ENCODE measurements around the gene EMILIN2.

Gene EMILIN2

DNA sequence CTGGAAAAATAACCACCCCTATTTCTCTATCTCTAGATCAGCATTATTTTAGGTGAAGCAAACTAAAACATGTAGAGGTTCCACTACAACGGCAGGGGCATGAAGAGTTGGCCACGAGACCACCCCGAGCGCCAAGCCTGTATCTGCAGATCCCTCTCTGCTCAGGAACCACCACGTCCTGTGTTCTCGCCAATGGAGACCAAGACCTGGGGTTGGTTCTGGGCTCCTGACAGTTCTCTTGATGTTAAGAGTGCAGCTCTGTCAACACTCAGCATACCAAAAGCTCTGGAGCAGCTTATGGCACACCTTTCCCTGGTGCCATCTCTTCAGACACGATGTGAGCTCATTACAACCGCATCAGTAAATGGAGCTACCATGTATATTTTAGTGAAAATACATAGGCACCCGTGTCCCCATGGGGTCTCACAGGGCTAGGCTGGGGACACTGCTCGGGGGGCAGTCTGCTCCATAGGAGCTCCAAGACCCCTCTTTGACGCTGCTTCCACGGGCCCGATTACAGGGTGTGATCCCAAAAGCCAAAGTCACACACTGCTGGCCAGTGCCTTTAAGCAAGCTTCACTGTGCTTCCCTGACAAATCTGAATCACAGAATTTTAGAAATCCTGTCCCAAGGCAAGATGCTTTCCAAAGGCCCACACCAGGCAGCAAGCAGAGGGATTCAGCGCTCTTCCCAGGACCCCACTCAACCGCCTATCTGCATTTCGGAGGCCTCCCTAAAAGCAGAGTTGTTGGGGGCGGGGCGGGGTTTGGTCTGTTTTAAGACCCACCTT lies 72.2 kb downstream of the EMILIN2 start:
- DNase-seq = no peak

DNA sequence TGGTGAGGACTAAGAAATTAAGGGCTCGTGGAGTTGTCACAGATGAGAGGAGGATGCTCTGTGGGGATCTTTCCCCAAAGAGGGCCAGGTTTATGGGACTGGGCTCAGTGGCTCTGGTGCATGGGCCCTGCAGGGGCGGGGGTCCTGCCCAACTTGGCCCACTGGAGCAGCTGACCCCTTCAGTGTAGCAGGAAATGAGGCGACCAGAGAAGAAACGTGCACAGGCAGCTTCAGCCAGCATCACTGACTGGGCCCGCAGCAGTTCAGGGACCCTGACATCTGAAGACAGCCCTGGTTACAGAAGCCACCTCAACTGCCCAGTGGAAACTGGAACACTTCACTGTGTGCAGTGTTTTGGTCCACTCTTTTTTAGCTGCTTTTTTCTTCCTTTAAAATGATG lies 72.8 kb downstream of the EMILIN2 start:
- DNase-seq = no peak

DNA sequence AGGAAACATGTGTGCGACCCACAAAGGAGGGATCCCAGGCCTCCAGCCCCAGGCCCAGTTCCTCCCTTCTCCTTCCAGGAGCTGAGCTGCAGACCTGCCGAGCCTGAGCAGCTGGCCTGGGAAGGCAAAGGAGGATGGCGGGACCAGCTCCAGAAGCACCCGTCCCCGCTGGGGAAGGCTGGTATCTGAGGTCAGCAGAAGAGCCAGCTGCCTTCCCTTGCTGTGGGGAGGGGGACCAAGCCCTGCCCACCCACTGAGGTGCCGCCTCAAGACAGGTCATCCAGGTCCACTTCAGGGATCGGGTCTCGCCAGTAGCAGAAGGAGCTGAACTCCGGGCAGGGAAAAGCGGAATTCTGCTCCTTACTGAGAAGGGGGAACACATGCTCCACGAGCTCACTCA lies 73.2 kb downstream of the EMILIN2 start:
- DNase-seq = no peak

DNA sequence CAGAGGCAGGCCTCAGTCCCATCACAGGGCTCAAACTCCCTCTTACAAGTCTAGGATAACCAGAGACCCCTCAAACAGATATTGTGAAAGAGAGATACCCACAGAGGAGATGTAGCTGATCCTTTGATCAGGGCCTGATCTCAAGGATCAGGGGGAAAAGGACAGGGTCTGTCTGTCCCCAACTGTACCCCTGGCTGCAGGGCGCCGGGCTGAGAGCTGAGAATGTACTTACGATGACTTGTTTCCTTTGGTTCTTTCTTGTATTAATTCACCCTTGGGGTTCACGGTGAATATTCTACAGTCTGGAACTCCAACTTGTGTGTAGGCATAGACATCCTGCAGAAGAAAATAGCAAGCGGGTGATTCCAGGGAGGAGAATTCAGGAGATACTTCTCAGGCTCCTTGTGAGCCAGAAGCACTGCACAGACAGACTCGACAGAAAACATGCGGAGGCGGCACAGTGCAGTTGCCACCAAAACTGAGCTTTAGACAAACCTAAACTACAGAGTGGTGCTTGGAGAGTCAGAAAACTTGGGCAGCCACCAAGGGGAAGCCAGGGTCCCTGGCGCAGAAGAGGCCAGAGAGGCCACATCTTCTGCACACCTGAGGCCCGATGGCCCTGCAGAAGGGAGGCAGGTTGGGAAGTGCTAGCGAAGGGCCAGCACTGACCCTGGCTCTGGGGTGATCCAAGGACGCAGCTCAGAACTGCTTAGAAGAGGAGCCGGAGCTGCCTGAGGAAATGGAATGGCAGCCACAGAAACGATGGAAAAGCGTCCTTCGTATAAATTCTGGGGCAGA lies 73.9 kb downstream of the EMILIN2 start:
- no peak for DNase-seq

DNA sequence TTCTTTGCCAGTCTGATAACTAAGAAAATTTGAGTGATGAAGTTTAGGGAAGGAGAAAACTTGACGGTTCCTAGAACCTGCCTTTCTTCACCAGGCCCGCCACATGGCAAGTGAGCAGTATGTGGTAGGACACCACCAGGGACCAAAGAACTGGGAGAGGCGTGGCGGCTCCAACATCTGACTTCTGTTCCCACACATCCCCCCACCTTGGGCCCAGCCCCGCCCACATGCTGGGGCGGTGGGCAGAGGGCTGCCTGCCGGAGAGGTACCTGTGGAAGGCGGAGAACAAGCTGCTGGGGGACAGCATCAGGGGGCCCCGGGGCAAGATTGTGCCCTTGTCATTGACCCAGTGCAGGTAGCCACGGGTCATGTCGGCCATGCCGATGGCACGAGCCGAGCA lies 75.0 kb downstream of the EMILIN2 start:
- DNase-seq = no peak

DNA sequence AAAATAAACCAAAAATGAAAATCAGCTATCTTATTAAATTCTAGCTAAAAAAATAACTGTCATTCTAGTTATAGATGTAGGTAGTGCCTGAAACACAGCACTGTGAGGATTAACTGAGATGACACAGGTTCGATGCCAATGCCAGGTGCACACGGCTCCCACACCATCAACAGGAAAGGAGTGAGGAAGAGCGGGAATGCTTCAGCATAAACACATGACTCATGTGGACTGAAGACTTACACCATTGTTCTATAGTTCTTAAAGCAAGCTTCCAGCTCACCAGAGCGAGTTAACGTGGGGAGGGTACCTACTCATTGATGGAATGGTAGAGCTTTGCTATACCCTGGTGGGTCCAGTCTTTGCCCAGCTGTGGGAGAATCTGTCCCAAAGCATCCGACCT lies 76.7 kb downstream of the EMILIN2 start:
- no peak for DNase-seq

DNA sequence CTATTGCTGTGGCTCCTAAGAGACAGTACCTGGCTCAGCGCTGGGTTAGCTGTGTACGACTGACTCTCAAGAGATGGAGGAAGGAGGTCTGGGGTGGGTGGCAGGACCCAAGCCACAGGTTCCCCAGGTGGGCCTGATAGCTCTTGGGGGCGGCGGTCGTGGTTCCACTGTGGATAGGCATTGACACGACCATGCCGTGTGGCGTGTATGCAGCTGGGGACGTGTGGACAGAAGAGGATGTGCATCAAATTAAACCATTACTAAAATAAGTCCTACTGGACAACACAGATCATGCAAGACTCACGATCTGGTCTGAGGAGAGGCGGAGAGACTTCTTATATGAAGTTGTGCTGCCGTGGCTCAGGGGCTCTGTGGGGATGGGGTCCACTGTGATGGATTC lies 78.1 kb downstream of the EMILIN2 start:
- no peak for DNase-seq

DNA sequence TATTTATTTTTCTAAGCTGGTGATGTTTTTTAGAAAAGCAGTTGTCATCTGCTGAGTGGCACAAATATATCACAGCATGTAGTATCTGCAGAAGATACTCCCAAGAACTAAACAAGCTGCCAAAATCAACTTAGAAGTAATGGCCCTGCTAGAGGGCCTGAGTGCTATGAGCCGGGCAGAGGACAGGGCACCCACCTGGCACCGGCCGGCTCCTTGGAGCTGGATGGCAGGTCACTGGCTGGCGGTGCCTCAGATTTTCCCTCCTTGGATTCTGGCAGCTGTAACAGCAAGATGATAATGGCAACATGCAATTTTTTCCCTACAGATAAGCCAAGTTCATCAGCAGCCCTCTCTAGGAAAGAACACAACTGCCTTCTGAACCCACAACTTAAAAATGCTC lies 79.7 kb downstream of the EMILIN2 start:
- no peak for DNase-seq

DNA sequence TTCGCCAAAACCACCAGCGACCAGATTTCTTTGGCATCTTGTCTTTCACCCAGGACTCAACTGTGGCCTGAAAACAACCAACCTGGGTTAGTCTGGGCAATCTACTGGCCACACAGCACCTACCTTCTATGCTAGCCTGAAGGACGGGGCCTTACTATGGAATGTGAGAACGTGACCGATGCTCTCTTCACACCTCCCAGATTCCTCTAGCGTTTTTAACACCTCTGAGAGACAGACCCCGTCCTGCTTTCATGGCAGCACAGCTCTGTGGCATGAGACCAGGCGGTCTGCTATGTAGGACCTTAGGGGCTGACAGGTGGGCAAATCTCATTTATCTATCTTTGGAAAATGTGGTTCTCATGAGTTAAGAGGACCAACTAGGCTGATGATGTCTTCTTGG lies 80.9 kb downstream of the EMILIN2 start:
- no peak for DNase-seq

DNA sequence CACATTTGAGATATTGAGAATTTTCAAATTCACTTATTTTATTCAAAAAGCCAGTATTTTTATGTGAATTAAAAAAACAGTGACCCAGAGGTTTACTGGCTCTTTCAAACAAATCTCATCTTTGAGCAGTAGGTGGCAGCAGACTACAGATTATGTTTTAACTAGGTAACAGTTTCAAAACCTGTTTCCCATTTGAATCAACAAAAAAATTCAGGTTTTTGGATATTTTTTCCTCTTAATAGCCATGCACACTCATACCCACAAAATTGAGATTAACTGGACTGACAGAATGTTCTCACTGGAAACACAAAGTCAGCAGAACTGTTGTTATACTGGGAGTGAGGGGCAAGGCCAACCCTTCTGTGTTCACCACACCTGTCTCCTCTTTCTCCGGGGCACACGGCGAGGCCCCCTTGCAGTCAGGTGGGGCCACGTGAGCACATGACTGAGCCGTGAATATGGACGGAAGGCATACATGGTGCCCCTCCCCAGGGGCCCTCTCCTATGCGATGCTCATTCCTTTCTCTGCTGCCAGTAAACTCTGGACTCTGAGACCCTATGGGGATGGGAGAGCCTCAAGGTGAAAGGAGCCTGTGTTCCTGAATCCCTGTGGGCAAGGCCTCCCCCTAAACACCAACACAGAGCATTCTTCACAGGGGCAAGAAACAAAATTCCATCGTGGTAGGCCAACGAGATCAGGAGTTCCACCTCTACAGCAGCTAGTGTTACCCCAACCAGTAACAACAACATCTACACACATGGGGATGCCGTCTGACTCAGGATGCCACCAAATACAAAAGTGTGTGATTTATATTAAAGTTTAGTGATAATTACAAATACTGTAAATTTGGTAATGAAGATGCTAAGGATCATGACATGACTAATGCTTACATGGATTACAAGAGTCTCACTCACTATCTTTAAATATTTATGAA lies 85.7 kb downstream of the EMILIN2 start:
- DNase-seq = no peak

DNA sequence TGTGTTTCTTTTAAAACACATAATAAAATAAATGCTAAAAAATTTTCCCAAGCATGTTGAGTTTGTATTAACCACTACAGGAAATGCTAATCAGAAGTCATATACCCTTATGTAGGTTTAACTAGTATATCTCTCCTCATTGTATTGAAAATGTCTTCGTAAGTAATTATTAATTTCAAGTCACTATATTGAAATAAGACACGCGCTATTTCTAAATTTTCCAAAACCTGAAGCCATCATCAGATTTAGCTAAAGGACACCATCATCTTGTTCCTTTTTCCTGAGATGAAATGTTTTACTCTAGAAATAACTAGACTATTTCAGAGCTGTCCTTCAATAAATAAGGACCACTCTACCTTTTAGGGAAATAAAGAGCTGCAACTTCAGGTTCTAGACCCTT lies 87.2 kb downstream of the EMILIN2 start:
- DNase-seq = no peak

DNA sequence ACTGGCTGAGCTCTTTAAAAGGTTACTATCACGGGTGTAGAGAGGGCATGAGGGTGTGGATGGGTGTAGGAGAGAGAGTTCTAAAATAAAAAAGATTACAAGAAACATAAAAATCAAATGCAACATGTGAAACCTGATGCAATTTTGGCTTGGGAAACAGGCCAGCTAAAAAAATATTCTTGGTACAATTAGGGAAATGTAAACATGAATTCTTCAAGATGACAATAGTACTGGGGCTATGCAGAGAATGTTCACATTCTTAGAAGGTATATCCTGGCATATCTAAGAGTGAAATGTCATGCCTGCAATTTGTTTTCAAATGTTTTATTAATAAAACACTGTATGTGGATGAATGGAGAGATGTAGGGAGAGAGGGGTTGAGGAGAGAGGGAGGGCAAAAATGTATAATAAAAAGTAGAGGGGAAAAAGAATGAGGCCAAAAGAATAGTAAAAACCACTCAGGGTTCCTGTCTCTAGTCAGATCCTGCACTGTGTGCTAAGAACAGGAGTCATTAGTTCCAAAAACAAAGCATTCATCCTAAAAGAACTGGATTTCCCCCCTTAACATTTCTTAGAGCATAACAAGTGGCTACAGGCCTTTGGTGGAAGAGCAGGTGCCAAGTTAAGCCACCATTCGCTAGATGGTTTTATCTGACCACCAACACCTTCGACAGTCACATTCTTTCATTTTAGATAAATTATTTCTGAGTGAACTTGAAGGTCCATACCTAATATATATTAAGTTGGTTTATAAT lies 88.8 kb downstream of the EMILIN2 start:
- no peak for DNase-seq

DNA sequence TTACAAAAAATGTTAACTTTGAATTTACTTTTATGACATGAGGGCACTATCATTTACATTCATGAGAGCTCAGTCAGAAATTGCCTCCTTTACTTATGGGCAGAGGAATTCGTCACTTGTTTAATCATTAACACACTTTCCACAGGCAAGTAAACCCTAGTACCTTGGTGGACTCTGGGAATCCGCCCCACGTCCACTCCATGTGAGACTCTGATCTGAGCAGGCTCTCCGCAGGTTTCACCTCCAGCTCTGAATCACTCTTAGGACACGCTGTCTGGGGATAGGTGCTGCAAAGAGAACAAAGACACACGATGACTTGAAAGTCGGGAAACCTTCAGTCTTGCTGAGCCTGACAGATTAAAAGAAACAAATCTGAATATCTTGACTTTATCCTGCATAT lies 92.5 kb downstream of the EMILIN2 start:
- DNase-seq = no peak

DNA sequence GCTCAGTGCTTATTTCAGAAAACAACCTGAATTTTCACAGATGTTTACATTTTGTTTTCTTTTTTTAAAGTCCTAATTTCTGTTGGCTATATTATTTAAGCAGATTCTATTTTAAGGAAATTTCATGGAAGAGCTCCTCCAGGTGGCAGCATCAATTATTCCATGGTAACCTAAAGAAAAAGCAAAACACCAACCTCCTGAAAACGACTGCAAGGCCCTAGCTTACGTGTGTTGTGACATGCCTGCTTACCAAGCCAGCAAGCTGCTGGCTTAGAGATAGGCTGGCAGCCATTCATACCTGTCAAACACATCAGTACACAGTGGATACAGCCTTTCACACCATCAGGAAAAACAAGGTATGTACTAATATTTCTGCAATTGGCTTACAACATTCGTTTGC lies 101.2 kb downstream of the EMILIN2 start:
- no peak for DNase-seq

DNA sequence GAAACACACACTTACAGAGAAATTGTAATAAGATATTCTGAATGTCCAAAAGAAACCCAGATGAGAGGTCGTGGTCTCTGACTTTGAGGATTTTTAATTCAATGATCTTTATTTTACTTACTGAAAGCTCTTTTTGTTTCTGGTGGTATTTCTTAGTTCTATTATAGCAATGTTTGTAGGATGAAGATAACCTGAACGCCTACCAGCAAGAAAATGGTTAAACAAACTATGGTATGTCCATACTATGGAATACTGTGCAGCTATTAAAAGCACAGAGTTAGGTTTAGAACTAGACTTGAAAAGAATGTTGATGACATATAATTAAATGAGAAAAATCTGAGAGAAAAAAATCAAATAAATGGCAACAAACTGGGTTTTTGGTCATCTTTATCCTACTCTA lies 105.8 kb downstream of the EMILIN2 start:
- no peak for DNase-seq

DNA sequence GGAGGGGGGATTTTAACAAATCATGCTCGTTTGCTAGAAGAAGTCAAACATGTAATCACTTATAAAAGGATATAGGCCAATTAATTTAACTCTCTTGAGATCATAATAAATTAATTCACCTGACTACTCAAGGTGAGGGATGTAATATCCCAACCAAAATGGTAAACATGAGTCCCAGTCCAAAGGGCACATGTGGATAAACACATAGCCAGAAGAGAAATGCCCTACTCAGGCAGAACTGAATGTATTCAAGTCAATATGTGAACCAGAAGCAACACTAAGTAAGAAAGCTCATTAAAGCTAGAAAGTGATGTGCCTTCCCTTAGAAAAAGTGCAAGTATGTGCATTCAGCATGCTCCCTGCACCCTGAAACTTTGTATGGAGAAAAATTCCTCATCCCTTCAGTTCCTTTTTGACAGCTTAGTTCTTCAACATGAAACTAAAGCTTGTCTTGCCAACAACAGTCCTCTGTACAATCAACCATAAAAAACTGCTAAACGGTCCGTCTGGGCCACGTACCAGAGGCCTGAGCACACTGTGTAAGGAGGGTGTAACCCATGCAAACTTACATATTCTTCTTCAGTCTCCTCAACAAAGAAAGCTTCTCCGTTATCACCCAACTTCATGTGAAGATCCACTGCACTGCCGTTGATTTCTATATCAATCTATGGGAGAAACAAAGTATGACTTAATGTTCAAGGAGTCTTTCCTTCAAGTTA lies 107.3 kb downstream of the EMILIN2 start:
- DNase-seq = no peak

DNA sequence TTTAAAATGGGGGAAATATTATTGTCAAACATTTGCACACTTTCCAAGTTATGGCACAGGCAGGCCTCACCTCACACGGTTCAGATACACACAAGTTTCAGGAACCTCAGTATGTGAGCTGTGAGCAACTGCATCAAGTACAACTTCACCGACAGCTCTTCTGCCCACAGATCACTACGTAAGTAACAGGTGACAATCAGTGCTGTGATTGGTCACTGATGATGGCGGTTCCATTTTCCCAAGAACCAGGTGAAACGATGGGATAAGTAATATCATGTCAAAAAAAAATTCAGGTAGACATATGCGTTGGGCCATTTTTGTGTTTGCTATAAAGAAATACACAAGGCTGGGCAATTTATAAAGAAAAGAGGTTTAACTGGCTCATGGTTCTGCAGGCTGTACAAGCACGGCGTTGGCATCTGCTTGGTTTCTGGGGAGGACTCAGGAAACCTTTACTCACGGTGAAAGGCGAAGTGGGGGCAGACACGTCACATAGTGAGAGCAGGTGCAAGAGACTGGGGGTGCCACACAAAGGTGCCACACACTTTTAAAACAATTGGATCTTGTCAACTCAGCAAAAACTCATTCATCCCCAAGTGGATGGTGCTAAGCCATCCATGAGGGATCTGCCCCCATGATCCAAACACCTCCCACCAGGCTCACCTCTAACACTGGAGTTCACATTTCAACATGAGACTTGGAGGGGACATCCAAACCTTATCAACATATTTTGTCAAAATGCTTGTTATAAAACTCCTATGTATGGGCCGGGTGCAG lies 108.3 kb downstream of the EMILIN2 start:
- DNase-seq = no peak

DNA sequence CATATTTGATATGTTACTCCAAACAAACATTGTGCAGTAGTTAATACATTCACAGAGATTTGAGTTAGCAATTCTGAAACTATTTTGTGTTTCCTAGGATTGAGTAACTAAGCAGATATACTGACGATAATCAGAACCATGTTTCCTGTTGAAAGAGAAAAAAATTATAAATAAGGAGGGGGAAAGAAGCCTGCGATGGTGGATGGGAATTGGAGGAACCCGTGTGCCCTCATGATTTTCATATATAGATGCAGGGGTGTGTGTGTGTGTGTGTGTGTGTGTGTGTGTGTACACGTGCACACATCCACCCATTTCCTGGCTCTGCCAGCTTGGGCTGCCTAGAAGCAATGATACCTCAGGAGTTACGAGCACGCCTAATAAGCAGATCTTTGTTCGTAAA lies 109.2 kb downstream of the EMILIN2 start:
- DNase-seq = no peak

DNA sequence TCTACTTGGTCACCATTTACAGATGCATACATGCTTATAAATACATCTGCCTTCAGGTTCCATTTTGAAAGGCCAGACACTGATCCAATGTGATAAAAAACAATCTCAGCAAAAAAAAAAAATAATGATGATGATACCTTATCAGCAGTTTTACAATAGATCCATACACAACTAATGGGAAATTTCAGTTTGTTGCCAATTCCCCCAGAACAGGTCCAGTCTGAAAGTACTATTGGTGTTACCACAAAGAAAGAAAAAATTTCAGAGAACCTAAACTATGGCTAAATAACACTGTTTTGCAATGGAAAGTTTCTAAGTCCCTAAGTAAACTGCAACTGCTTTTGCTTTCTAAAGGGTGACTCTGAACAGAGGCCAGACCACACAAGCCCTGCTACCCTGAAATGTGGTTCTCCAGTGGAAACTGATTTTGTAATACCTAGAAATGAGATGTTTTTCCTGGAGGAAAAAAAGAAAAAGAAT lies 112.1 kb downstream of the EMILIN2 start:
- DNase-seq = no peak

DNA sequence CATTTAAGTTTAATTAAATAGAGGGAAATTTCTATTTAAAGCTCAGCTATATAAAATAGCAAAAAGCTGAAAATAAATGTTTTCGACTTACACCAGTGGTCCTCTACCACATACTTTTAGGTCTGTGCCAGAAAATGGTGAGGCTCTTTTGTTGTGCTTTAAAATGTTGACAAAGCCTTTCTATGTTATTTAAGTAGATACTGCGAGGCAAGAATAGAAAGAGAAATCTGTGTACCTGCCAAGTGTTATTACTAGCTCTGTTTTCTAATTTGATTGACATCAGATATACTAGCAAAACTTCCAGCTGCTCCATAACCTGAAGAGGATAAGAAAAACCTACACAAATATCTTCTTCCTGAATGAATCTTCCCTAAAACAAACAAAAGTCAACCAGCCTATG lies 112.5 kb downstream of the EMILIN2 start:
- DNase-seq = no peak
